H1 (cell line): ENCODE results near the gene CEBPG. TPM values are rescaled to one million over a fixed set of nuclear protein-coding genes. Genes with fewer than 3 reads are reported as not detected.

Experiments used
- CTCF ChIA-PET: fragments of 300-600 bp; sonication (Branson Sonifier 250); formaldehyde crosslinking; loops from one replicate; lab custom pipeline; 2021; ENCODE audit not compliant: partially characterized antibody; lab: Charles Lee
- POLR2A ChIA-PET: fragments of 300-600 bp; sonication (Branson Sonifier 250); formaldehyde crosslinking; loops from one replicate; lab custom pipeline; 2021; ENCODE audit warnings: inconsistent platforms; ENCODE audit not compliant: partially characterized antibody; lab: Charles Lee
- DNase-seq, 2 experiments: peaks; one replicate each; pipeline versions ENCODE4 v3.0.0 to v3.0.0-alpha.2; 2010 to 2022; ENCODE audit warnings: low spot score in 2 of 2, low read depth in 1 of 2, mixed read lengths in 1 of 2
- FAIRE-seq: peaks from 2 replicates; lab custom pipeline; 2011; peaks lifted over from hg19 to GRCh38; lab: Jason Lieb, UNC
- H2AFZ ChIP-seq: 2 replicates; pipeline ENCODE4 v1.8.1; 2012; ENCODE audit warnings: low read length, inconsistent platforms
- H2AK5ac ChIP-seq: 2 replicates; pipeline ENCODE4 v1.6.1; 2013; ENCODE audit warnings: low read depth, low read length
- H2BK120ac ChIP-seq: replicated peaks from 2 replicates; pipeline ENCODE3; 2013; ENCODE audit warnings: low read depth, low read length, inconsistent platforms
- H2BK12ac ChIP-seq: 2 replicates; pipeline ENCODE4 v1.6.1; 2013; ENCODE audit warnings: low read depth, low read length
- H2BK15ac ChIP-seq: 2 replicates; pipeline ENCODE4 v1.6.1; 2013; ENCODE audit warnings: low read length
- H2BK20ac ChIP-seq: 2 replicates; pipeline ENCODE4 v1.6.1; 2013; ENCODE audit warnings: low read length
- H2BK5ac ChIP-seq: 2 replicates; pipeline ENCODE4 v1.6.1; 2013; ENCODE audit warnings: low read depth, low read length
- H3K14ac ChIP-seq: 2 replicates; pipeline ENCODE4 v1.6.1; 2013; ENCODE audit warnings: inconsistent platforms; ENCODE audit not compliant: insufficient read length
- H3K18ac ChIP-seq: 2 replicates; pipeline ENCODE4 v1.6.1; 2013; ENCODE audit warnings: low read length; ENCODE audit errors: extremely low read depth
- H3K23ac ChIP-seq: 2 replicates; pipeline ENCODE4 v1.6.1; 2013; ENCODE audit warnings: inconsistent platforms; ENCODE audit not compliant: insufficient read length
- H3K23me2 ChIP-seq: 2 replicates; pipeline ENCODE4 v1.6.1; 2013; ENCODE audit warnings: low read depth, low read length
- H3K27ac ChIP-seq: 2 replicates; pipeline ENCODE4 v1.6.1; 2011; ENCODE audit warnings: low read depth, low read length, inconsistent platforms
- H3K27me3 ChIP-seq, 4 experiments: replicated peaks in 1 of 4; 1 replicate in 1 of 4; 2 replicates in 3 of 4; pipeline versions ENCODE4 v1.6.1 to v1.8.1; 2011 to 2013; ENCODE audit warnings: low read length in 3 of 4, mild to moderate bottlenecking in 3 of 4, inconsistent platforms in 2 of 4, mixed read lengths in 2 of 4, moderate library complexity in 1 of 4; ENCODE audit not compliant: control insufficient read depth in 3 of 4, insufficient read depth in 3 of 4; ENCODE audit errors: extremely low read depth in 1 of 4
- H3K36me3 ChIP-seq, 4 experiments: 2 replicates each; pipeline versions ENCODE4 v1.6.1 to v1.8.1; 2011 to 2013; ENCODE audit warnings: mild to moderate bottlenecking in 4 of 4, low read length in 3 of 4, moderate library complexity in 2 of 4, control low read depth in 1 of 4, inconsistent platforms in 1 of 4; ENCODE audit not compliant: insufficient read depth in 4 of 4, control insufficient read depth in 2 of 4
- H3K4ac ChIP-seq: replicated peaks from 2 replicates; pipeline ENCODE3; 2013; ENCODE audit warnings: low read length, low read depth, mixed read lengths, inconsistent platforms; ENCODE audit not compliant: insufficient read length
- H3K4me1 ChIP-seq, 4 experiments: replicated peaks in 1 of 4; 1 replicate in 1 of 4; 2 replicates in 3 of 4; pipeline versions ENCODE4 v1.6.1 to v1.8.1; 2011 to 2013; ENCODE audit warnings: low read length in 3 of 4, inconsistent platforms in 2 of 4, mixed read lengths in 1 of 4; ENCODE audit not compliant: insufficient read depth in 4 of 4, control insufficient read depth in 3 of 4
- H3K4me2 ChIP-seq, 2 experiments: 2 replicates each; pipeline versions ENCODE4 v1.6.1 to v1.8.1; 2011 to 2013; ENCODE audit warnings: low read depth in 2 of 2, low read length in 2 of 2, control low read depth in 1 of 2, inconsistent platforms in 1 of 2, mild to moderate bottlenecking in 1 of 2; ENCODE audit not compliant: insufficient read depth in 1 of 2
- H3K4me3 ChIP-seq, 4 experiments: fragments of 200-600, 300-600 bp in 1 of 4; sonication (generic), shearing (Covaris generic), sonication (Bioruptor Twin) in 1 of 4; 2 replicates each; pipeline versions ENCODE4 v1.5.1 to v1.8.1; 2011 to 2016; ENCODE audit warnings: low read length in 4 of 4, low read depth in 3 of 4, control low read depth in 2 of 4, inconsistent platforms in 2 of 4, mild to moderate bottlenecking in 2 of 4, mixed read lengths in 1 of 4, moderate library complexity in 1 of 4; ENCODE audit not compliant: insufficient read depth in 2 of 4; ENCODE audit errors: extremely low read depth in 1 of 4
- H3K56ac ChIP-seq: replicated peaks from 2 replicates; pipeline ENCODE3; 2013; ENCODE audit warnings: low read depth, mild to moderate bottlenecking, mixed read lengths, low read length, inconsistent platforms; ENCODE audit not compliant: insufficient read length
- H3K79me1 ChIP-seq: 2 replicates; pipeline ENCODE4 v1.6.1; 2013; ENCODE audit warnings: low read depth, low read length, control low read depth
- H3K79me2 ChIP-seq, 2 experiments: 2 replicates each; pipeline versions ENCODE4 v1.6.1 to v1.8.1; 2012 to 2013; ENCODE audit warnings: low read length in 2 of 2, mild to moderate bottlenecking in 2 of 2, inconsistent platforms in 1 of 2; ENCODE audit not compliant: insufficient read depth in 2 of 2, control insufficient read depth in 1 of 2
- H3K9ac ChIP-seq, 4 experiments: replicated peaks in 1 of 4; 1 replicate in 1 of 4; 2 replicates in 3 of 4; pipeline versions ENCODE4 v1.6.1 to v1.8.1; 2011 to 2013; ENCODE audit warnings: low read depth in 3 of 4, low read length in 3 of 4, control low read depth in 2 of 4, mild to moderate bottlenecking in 2 of 4, moderate library complexity in 2 of 4, inconsistent platforms in 1 of 4; ENCODE audit errors: extremely low read depth in 1 of 4
- H3K9me3 ChIP-seq, 2 experiments: 2 replicates each; pipeline versions ENCODE4 v1.6.1 to v1.8.1; 2012 to 2013; ENCODE audit warnings: mild to moderate bottlenecking in 2 of 2, moderate library complexity in 2 of 2, control low read depth in 1 of 2, inconsistent platforms in 1 of 2, low read depth in 1 of 2, low read length in 1 of 2, mixed read lengths in 1 of 2; ENCODE audit not compliant: insufficient read depth in 2 of 2
- H4K20me1 ChIP-seq, 2 experiments: replicated peaks in 1 of 2; 2 replicates each; pipeline versions ENCODE3 to v1.8.1; 2011 to 2013; ENCODE audit warnings: inconsistent platforms in 2 of 2, low read length in 2 of 2, mild to moderate bottlenecking in 1 of 2; ENCODE audit not compliant: insufficient read depth in 2 of 2, control insufficient read depth in 1 of 2
- H4K5ac ChIP-seq: 2 replicates; pipeline ENCODE4 v1.6.1; 2013; ENCODE audit warnings: low read length, low read depth, mixed read lengths, inconsistent platforms; ENCODE audit not compliant: insufficient read length
- H4K8ac ChIP-seq: 2 replicates; pipeline ENCODE4 v1.8.0; 2013; ENCODE audit warnings: mild to moderate bottlenecking, moderate library complexity, low read length, inconsistent platforms; ENCODE audit not compliant: insufficient read depth; ENCODE audit errors: extremely low read depth
- H4K91ac ChIP-seq: replicated peaks from 2 replicates; pipeline ENCODE3; 2013; ENCODE audit warnings: low read length, mixed read lengths, inconsistent platforms; ENCODE audit not compliant: insufficient read length
- KDM4A ChIP-seq: IDR thresholded peaks from one replicate; pipeline ENCODE4 v1.7.1; 2012; ENCODE audit warnings: low read depth, mild to moderate bottlenecking, moderate library complexity, low read length, inconsistent platforms; ENCODE audit not compliant: severe bottlenecking
- POLR2AphosphoS5 ChIP-seq: IDR thresholded peaks from 2 replicates; pipeline ENCODE4 v1.6.1; 2011; ENCODE audit warnings: low read depth, low read length
- TCF12 ChIP-seq: IDR thresholded peaks from 2 replicates; pipeline ENCODE4 v1.6.1; 2011; ENCODE audit warnings: low read depth, mild to moderate bottlenecking, low read length
- WGBS, 2 experiments: shearing (Covaris generic) in 1 of 2; methylation state at CpG; one replicate each; pipeline versions ENCODE4 v1.1.6 to v1.1.7; 2013 to 2015; ENCODE audit warnings: low lambda C conversion rate in 2 of 2, mixed read lengths in 2 of 2, inconsistent platforms in 1 of 2, low coverage in 1 of 2, missing lambda C conversion rate in 1 of 2; ENCODE audit not compliant: insufficient replicate concordance in 2 of 2, insufficient coverage in 1 of 2, insufficient read length in 1 of 2; ENCODE audit errors: extremely low coverage in 1 of 2, missing lambda C conversion rate in 1 of 2; 5-methylcytosine and 5-hydroxymethylcytosine counted together
- polyA plus RNA-seq, 7 experiments: library from polyadenylated mRNA; depleted of rRNA in 3 of 7; stranded (reverse) in 5 of 7; unstranded in 2 of 7; fragments of >200 nt in 5 of 7; fragments of 200-250 nt in 2 of 7; gene quantifications; 1 replicate in 5 of 7; 2 replicates in 1 of 7; 4 replicates in 1 of 7; pipeline versions ENCODE4 v1.2.1 to v1.2.3, GENCODE V29; 2011 to 2013; ENCODE audit warnings: missing spikeins in 2 of 7, mixed read lengths in 2 of 7
- total RNA-seq: library from RNA; stranded (reverse); fragmentation: NEBNext Ultra II Directional; extraction: Animal tissue kit (Norgen Biotek cat#: 25700); gene quantifications from 2 replicates; pipeline ENCODE4 v1.2.1, GENCODE V29; 2021

Gene CEBPG
- total and polyA plus RNA-seq, 2 of the 8 experiments (the other 6 are each of a cell fraction or from before 2014, with no cell fraction given): 12.3 to 35.4 TPM

GRCh38 chr19:33418461-33418860 lies 45.0 kb downstream of the CEBPG start:
- WGBS, 2 experiments: 72% methylated on average over 12 of the region's 12 CpGs; no CpG with 5 or more reads in 1 of the 2 experiments
- Histone ChIP-seq H2BK12ac (no peak overlapping the region), H4K5ac (no peak overlapping the region), H2BK5ac (no peak overlapping the region), H3K27me3 (no peaks in the 10 kb centered on the region), H3K36me3 (no peaks in the 10 kb centered on the region), H3K23ac (no peak overlapping the region), H2BK120ac (no peak overlapping the region), H3K4ac (no peak overlapping the region), H3K9ac (no peak overlapping the region; a peak in 1 of 7 replicates), H3K56ac (no peak overlapping the region), H3K4me1 (peaks cover 0 to 12% (median 4%) of the 10 kb centered on the region in 4 experiments; a peak in 4 of 7 replicates), H4K91ac (no peak overlapping the region), H3K18ac (no peak overlapping the region), H3K79me2 (no peaks in the 10 kb centered on the region), H4K8ac (no peak overlapping the region), H3K4me3 (no peak overlapping the region), H3K23me2 (peaks cover 9% of the 10 kb centered on the region; the same call in 1 of the 2 replicates), H2BK15ac (no peak overlapping the region), H3K14ac (no peak overlapping the region), H2AFZ (no peak overlapping the region), H2AK5ac (no peak overlapping the region), H3K9me3 (no peaks in the 10 kb centered on the region), H3K79me1 (no peaks in the 10 kb centered on the region), H2BK20ac (no peak overlapping the region), H4K20me1 (peaks cover 6 to 24% of the 10 kb centered on the region in 2 experiments), H3K4me2 (no peak overlapping the region), H3K27ac (no peak overlapping the region)
- no peak for DNase-seq
- POLR2A ChIA-PET: interaction anchor here (1.8 kb wide), 1 partner anchor 37 kb away, joined by 4 read pairs; no protein-coding TSS in a partner anchor
- CTCF ChIA-PET: interaction anchor here (0.6 to 7.5 kb wide), 12 partner anchors 9 to 359 kb away, joined by 3 to 79 read pairs (median 4); no protein-coding TSS in a partner anchor
- no peak for FAIRE-seq
- no peak for TF ChIP-seq POLR2AphosphoS5
- TF ChIP-seq TCF12: no peak
- no peak for TF ChIP-seq KDM4A
